ENCODE data around the gene RTN4RL1. TPM values are rescaled to one million over a fixed set of nuclear protein-coding genes. Genes with fewer than 3 reads are reported as not detected.

RTN4RL1 gene
- total and polyA plus RNA-seq, 2 of the 13 experiments (the other 11 are each of a cell fraction or from before 2014, with no cell fraction given), result 0.01 TPM; not detected in 1

GRCh38 chr17:1899403-1900000 lies 125.6 kb downstream of the RTN4RL1 start (continued):
- TF ChIP-seq, protein P1, sequence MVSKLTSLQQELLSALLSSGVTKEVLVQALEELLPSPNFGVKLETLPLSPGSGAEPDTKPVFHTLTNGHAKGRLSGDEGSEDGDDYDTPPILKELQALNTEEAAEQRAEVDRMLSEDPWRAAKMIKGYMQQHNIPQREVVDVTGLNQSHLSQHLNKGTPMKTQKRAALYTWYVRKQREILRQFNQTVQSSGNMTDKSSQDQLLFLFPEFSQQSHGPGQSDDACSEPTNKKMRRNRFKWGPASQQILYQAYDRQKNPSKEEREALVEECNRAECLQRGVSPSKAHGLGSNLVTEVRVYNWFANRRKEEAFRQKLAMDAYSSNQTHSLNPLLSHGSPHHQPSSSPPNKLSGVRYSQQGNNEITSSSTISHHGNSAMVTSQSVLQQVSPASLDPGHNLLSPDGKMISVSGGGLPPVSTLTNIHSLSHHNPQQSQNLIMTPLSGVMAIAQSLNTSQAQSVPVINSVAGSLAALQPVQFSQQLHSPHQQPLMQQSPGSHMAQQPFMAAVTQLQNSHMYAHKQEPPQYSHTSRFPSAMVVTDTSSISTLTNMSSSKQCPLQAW (CRISPR knock-in tag; IDR thresholded peaks at IDR 0.05), result no peak
- no peak for TF ChIP-seq ZNF558 (CRISPR knock-in tag; IDR thresholded peaks at IDR 0.05; ENCODE audit: borderline replicate concordance)

- peaks cover 20% of the 10 kb centered on the region for H3K4me1 ChIP-seq (ENCODE audit: insufficient read depth, low read length)
- no peaks in the 10 kb centered on the region for H4K20me1 ChIP-seq (ENCODE audit: insufficient read depth, low read length)
- H3K27ac ChIP-seq (ENCODE audit: extremely low read length, insufficient read depth, low read length), result no peak overlapping the region
- WGBS (ENCODE audit: low lambda C conversion rate), result 93% methylated on average over 12 of the region's 12 CpGs
- CTCF ChIA-PET (ENCODE audit: low intra/inter-chr PET ratio, low total read pairs), result no interaction called here
- no peak for ATAC-seq
- POLR2A ChIA-PET, result no interaction called here
- no peak for DNase-seq (ENCODE audit: low spot score)
- intact Hi-C loops (cut with micrococcal nuclease; ENCODE audit: unreplicated experiment) (no loop called here), in situ Hi-C loops (cut with HindIII; ENCODE audit: extremely low pct_ligation_motif_present, low pct_unique_long_range_greater_than_20kb) (no loop called here)
- H3K79me2 ChIP-seq (ENCODE audit: insufficient read depth, low read length), result no peaks in the 10 kb centered on the region
- H3K9me3 ChIP-seq (ENCODE audit: low read length), result no peaks in the 10 kb centered on the region
- peaks cover 4 to 33% of the 10 kb centered on the region in 2 experiments for H3K36me3 ChIP-seq (replicated peaks in 1 of 2; ENCODE audit: control insufficient read depth in 1 of 2, insufficient read depth in 2 of 2, low read length in 2 of 2)
- no TSS peak for BruUV-seq (replicated peaks)
- H3K27me3 ChIP-seq (ENCODE audit: control insufficient read depth in 1 of 2, insufficient read depth in 2 of 2, low read length in 2 of 2), result no peaks in the 10 kb centered on the region
- H2AFZ ChIP-seq (ENCODE audit: low read length), result no peak overlapping the region
- no peak overlapping the region for H3K9ac ChIP-seq (ENCODE audit: insufficient read depth, low read depth, low read length)
- no peak overlapping the region for H3K4me3 ChIP-seq (replicated peaks in 1 of 3; ENCODE audit: insufficient read depth in 1 of 3, low read depth in 2 of 3, low read length in 3 of 3)
- H3K4me2 ChIP-seq (ENCODE audit: low read depth, low read length), result no peak overlapping the region
- no peak for FAIRE-seq
- TF ChIP-seq NCOA1 (CRISPR knock-in tag; IDR thresholded peaks at IDR 0.05) (no peak), ZNF598 (CRISPR knock-in tag; IDR thresholded peaks at IDR 0.05; ENCODE audit: borderline replicate concordance) (no peak), KDM4B (CRISPR knock-in tag; IDR thresholded peaks at IDR 0.05) (no peak), GPBP1L1 (CRISPR knock-in tag; IDR thresholded peaks at IDR 0.05) (no peak), CHD4 (IDR thresholded peaks at IDR 0.05; ENCODE audit: borderline replicate concordance, low read length) (no peak)
Observed at GRCh38 chr17:1898872-1899271, 126.3 kb downstream of the RTN4RL1 start.

Measured in HepG2 (cell line).